ENCODE results near the gene MAP2K6.

- TF ChIP-seq EZH2 (IDR thresholded peaks at IDR 0.05) (no peak), POLR2AphosphoS5 (IDR thresholded peaks at IDR 0.05; ENCODE audit: borderline replicate concordance, low read depth, low read length) (no peak)
Observed at GRCh38 chr17:69593716-69594115, 179.2 kb downstream of the MAP2K6 start.

All from SK-N-MC (cell line).